Stimulated activated CD8-positive, alpha-beta memory T cell treated with anti-CD3 and anti-CD28 coated beads, Interleukin-7, amount 100 ng/mL, for 24 hours (primary cell): ENCODE measurements around the gene TMEM97.
"Not testable (repeated sequence)": the region's sequence is repeated elsewhere in the genome, so short reads cannot be mapped to it uniquely, and the experiment has no call there.

ENCODE experiments used
- DNase-seq: peaks from one replicate; pipeline ENCODE4 v3.0.0-alpha.2; 2020; ENCODE audit warnings: low read depth

TMEM97 gene

DNA sequence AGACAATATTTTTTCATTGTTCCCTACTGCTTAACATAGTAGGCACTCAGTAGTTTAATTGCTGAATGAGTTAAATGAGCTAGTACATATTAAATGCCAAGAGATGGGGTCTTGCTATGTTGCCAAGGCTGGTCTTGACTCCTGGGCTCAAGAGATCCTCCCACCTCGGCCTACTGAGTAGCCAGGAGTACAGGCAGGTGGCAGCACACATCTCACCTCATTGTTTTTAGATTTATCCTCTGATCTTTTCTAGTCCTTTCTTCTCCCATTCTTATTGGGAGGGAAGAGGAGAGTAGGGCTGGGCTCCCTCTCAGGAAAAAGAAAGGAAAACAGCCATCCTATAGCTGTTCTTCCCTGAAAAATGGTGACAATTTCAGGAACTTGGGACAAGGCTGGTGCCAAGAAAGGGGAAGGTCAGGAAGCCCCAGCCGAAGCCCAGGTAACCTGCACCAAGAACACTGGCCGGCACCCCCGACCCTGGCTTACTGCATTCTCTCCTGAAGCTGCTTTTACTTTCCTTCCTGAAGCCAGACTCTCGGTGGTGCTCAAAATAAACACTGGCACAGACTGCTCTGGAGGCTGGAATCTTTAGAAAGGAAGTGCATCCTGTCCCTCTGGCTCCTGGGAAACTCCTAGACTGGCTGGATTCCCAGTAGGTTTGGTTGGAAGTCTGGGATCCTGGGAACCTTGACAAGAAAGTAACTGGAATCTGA, 19.2 kb downstream of the TMEM97 start:
- DNase-seq: no peak

DNA sequence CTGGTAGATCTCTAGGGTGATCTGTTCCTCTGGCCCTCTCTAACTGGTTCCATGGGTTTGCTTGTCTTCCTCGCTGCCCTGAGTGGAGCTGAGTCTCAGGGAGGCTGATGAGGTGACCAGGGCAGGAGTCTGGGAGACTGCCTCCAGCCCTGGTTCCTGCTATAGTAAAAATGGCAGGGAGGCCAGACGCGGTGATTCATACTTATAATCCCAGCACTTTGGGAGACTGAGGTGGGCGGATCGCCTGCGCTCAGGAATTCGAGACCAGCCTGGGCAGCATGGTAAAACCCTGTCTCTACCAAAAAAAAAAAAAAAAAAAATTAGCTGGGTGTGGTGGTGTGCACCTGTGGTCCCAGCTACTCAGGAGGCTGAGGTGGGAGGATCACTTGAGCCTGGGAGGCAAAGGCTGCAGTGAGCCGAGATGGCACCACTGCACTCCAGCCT, 19.8 kb downstream of the TMEM97 start:
- not testable (repeated sequence) for DNase-seq

- no peak for DNase-seq
These were observed 20.4 kb downstream of the TMEM97 start for GRCh38 chr17:28339431-28339830.

- DNase-seq: no peak
These were observed 21.4 kb downstream of the TMEM97 start for GRCh38 chr17:28340374-28340773.

DNA sequence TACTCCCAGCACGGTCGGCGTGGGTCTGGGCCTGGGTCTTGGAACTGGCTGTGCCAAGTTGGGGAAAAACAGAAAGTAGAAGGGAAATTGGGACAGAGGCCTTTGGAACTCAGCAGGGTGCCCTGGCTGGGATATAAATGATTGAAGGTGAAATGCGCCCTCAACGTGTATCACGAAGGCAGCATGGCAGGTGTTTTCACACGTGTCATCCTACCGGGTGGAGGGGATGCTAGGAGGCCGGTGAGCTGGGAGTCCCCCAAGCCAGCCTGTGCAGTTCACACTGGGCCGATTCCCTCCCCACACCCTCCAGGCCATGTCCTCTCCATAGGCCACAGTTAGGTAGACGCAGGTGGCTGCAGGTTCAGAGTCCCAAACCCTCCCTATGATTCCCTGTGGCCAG, 22.5 kb downstream of the TMEM97 start:
- no peak for DNase-seq

DNA sequence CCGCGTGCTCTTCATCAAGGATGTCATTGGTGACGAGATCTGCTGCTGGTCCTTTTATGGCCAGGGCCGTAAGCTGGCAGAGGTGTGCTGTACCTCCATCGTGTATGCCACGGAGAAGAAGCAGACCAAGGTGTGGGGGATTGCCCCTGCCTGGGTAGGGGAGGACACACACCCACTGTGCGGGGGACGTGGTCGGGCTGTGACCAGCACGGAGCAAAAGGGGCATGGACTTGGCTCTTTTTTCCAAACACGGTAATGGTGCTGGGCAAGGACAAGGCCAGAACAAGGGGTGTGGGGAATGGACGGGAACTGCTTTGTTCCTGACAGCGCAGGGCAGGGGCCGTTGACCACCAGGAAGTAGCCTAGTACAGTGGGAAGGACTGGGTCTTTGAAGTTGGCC, 23.3 kb downstream of the TMEM97 start:
- no peak for DNase-seq

DNA sequence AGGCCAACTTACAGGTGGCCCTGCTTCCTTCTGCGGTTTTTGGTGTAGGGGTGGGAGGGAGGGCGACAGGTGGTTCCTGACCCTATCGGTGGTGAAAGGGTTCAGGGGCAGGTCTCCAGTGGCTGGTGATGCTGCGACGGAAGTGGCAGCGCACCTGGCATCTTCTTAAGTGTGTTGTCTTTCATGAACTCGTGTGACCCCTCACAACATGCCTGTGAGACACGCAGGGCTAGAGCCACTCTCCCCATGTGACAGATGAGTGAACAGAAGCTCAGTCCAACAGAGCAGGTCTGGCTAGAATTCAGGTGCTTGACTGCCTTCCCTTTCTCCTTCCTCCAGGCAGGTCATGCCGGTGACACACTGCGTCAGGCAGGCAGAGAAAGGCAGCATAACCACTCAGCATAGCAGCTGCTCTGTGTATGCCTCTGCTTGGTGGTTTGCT, 24.5 kb downstream of the TMEM97 start:
- no peak for DNase-seq

DNA sequence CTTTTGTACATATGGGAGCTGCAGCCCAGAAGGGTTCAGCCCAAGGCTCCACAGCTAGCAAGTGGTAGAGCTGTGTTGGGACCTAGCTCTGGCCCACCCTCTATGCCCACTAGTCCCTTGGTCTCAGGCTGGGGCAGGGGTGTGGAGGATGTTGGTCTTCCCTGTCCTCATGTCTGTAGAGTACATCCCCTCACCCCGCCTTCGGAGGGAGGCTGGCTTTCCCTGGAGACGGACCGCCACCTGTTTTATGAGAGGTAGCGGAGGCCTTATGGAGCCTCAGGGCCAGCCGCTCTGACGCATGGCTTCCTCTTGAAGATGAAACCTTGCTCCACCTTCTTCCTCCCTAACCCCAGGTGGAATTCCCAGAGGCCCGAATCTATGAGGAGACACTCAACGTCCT, 25.0 kb downstream of the TMEM97 start:
- DNase-seq: no peak

- no peak for DNase-seq
These were observed 25.5 kb downstream of the TMEM97 start for GRCh38 chr17:28344435-28344901.

DNA sequence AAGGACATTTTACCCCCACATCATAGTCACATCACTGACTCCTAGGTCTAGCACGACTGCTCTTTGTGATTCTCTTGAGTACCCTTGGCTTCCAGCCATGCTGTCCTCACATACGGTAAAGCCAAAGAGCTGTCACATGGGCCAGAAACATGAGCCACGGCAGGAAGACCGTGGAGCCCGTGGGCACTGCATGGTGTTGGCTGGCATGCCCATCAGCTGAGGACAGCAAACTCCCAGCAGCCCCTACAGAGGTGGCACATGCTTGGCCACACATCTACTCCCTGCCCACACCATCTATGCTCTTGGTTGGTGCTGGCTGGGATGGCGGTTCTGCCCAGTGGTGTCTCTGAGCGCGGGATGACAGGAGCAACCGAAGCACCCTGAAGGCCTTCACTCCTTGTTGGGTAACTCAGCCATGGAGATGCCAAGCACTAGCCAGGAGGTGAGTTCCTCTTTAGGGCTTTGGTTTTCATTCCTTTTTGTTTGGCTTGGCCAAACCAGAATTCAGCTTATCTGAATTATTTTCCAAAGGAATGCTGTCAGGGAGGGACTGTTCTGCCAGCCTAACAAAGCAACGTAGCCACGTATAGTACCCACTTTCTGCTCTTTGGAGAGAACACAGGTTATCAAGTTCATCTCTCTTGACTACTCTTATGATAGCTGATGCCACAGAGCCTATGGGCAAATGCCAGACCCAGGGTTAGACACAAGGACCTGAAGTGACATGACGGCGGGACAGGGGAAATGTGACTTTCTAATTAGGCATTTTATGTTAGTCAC, 26.6 kb downstream of the TMEM97 start:
- DNase-seq: no peak

GRCh38 chr17:28346199-28346580, 27.2 kb downstream of the TMEM97 start:
- no peak for DNase-seq

DNA sequence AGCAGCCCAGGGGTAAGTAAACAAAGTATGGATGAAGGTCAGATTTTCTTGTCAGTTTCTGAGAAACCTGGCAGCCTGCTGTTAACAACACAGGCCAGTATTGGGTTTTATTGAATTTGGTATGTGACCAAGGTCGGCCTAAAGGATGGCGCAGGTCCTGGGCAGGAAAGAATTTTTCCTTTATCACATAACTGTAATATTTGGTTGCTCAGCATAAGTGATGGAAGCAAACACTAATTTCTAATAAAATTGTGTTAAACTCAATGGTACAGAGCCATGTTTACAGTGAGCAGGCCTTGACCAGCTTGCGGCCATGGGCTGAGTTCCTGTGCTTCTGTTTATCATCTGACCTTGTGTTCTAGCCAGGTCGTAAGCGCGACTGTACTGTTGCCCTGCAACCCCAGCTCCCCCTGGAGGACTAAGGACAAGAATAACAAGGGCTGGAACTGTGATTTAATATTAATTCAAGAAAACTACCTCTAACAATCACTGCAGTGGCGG, 27.8 kb downstream of the TMEM97 start:
- no peak for DNase-seq

GRCh38 chr17:28347261-28347891, 28.4 kb downstream of the TMEM97 start:
- no peak for DNase-seq

GRCh38 chr17:28348979-28349378, 30.0 kb downstream of the TMEM97 start:
- DNase-seq: no peak

- no peak for DNase-seq
These were observed 31.3 kb downstream of the TMEM97 start for GRCh38 chr17:28350271-28350670.

GRCh38 chr17:28357061-28357900, 38.3 kb downstream of the TMEM97 start, which contains the start of gene POLDIP2:
TSS of gene POLDIP2 (minus strand) at chr17:28357527. CDS start at chr17:28357448, 79 bp downstream.
- peak; percentile 91 for DNase-seq

- no peak for DNase-seq
These were observed 38.8 kb downstream of the TMEM97 start for GRCh38 chr17:28357901-28358197.

DNA sequence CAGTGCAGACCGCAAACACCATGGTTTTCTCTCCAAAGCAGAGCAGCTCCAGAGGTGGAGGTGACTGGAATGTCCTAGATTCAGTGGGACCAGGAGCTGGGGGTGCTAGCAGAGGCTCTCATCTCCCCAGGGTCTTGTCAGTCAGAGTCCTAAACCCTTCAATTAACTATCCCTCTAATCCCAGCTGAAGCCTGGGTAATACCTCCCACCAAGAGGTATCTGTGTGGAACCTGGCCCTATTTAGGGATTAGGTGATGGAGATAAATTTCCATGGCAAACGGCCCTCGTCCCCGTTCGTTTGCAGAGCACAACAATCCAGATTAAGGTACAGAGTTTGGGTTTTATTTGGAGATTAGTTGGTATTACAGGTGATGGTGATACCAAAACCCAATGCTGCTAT, 44.2 kb downstream of the TMEM97 start:
- no peak for DNase-seq

- DNase-seq: no peak
These were observed 45.0 kb downstream of the TMEM97 start for GRCh38 chr17:28363776-28364650.

GRCh38 chr17:28364665-28365363, 45.8 kb downstream of the TMEM97 start, which contains the start of gene SEBOX:
TSS of gene SEBOX (minus strand) at chr17:28365199. CDS start at chr17:28365151, 48 bp downstream.
- DNase-seq: no peak
